Sigmoid colon (tissue), 4 donors: ENCODE results near the gene MTUS2.

ENCODE experiments used
- EP300 ChIP-seq, 4 donors: sonication (generic); formaldehyde crosslinking; IDR thresholded peaks; one replicate each; pipeline ENCODE4 v1.6.1; 2017; ENCODE audit warnings: antibody characterized with exemption in 4 of 4
- POLR2A ChIP-seq, 2 donors: fragments of 450-650 bp; IDR thresholded peaks; one replicate each; pipeline ENCODE4 v1.6.1; 2016; ENCODE audit warnings: antibody characterized with exemption in 2 of 2, mild to moderate bottlenecking in 2 of 2, moderate library complexity in 2 of 2
- POLR2AphosphoS5 ChIP-seq, 4 donors: sonication (generic); formaldehyde crosslinking; IDR thresholded peaks; one replicate each; pipeline ENCODE4 v1.6.1; 2017; ENCODE audit warnings: antibody characterized with exemption in 4 of 4
- TF ChIP-seq, protein P1 (sequence below), 4 experiments: fragments of 450-650 bp in 3 of 4; fragments of 200-600 bp in 1 of 4; IDR thresholded peaks; one replicate each; pipeline ENCODE4 v1.5.1; 2016 to 2019; ENCODE audit warnings: antibody characterized with exemption in 4 of 4, mild to moderate bottlenecking in 3 of 4, moderate library complexity in 2 of 4

DNA sequence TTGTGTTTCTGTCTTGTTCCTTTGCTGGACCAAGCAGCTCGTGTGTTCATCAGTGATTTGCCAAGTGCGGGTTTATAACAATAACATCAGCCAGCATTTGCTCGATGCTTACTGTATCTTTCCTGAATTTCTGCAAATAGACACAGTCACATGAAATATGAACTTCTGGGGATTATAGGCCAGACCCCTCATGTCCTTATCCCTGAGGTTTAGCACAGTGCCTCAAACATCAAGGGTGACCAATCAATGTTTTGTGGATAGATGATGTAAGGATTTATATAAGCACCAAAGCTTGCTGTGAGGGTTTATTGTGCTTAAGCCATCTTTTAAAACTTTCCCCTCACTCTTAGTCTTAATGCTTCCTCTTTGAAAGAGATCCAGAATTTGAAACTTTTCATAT, 451.5 kb downstream of the MTUS2 start:
- no peak for TF ChIP-seq POLR2AphosphoS5 (IDR thresholded peaks at IDR 0.05)
- TF ChIP-seq, protein P1, sequence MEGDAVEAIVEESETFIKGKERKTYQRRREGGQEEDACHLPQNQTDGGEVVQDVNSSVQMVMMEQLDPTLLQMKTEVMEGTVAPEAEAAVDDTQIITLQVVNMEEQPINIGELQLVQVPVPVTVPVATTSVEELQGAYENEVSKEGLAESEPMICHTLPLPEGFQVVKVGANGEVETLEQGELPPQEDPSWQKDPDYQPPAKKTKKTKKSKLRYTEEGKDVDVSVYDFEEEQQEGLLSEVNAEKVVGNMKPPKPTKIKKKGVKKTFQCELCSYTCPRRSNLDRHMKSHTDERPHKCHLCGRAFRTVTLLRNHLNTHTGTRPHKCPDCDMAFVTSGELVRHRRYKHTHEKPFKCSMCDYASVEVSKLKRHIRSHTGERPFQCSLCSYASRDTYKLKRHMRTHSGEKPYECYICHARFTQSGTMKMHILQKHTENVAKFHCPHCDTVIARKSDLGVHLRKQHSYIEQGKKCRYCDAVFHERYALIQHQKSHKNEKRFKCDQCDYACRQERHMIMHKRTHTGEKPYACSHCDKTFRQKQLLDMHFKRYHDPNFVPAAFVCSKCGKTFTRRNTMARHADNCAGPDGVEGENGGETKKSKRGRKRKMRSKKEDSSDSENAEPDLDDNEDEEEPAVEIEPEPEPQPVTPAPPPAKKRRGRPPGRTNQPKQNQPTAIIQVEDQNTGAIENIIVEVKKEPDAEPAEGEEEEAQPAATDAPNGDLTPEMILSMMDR (IDR thresholded peaks at IDR 0.05): no peak
- no peak for TF ChIP-seq POLR2A (IDR thresholded peaks at IDR 0.05)
- no peak for TF ChIP-seq EP300 (IDR thresholded peaks at IDR 0.05)
